ENCODE results near the gene SCUBE2.

SCUBE2 gene

DNA sequence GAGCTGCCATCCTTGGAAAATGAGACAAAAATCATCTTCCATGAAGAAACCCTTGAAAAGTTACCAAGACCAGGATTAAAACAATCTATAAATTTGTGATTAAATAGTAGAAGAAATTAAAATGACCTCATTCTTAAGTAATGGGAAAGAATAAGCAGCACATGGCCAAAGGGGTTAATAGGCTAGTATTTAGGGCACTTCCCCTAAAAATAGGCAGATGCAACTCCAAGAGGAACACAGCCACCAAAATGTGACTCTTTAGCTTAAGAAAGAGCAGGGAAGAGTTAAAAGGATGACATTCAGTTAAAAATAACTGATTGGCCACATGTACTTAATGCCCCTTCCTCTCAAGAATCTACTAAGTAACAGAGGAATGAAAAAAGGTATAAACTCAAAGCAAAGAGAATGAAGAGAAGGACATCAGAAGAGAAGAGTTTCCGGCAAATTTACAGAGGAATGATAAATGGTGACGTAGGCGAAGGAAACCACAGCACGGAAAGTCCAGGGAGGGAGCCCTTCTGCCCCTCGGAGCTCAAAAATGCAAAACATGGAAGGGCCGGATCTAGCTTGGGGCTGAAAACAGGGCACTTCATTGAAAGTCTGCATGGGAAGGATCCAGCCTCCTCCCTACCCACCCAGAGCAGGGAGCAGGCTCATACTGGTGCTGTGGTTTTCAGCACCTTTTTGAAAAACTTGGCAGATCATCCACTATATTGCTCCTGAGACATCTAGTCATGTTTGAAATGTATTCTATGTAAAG, 17.8 kb downstream of the SCUBE2 start:
- no peak for DNase-seq

DNA sequence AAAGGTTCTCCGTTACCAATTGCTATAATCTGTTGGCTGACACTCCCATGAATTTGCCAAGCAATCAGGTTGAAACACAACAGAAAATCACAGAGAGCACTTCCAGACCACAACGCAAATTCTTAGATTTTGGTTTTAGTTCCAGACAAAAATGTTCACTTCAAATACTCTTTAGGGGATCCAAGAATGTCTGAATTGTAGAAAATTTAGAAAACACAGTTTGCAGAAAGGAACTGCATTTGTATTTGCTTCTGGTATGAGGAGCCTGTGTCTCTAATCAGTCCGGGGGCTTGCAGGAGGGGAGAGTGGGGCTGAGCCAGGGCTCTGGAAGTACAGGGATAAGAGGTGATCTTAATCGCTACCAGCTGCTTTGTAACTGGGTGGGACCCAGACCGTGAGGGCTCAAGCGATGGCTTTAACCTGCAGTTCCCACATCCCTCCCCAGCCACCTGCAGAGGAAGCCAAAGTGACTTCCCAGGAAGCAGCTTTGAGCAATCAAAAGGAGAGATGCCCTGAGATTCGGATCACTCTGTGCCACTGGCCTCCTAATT, 18.7 kb downstream of the SCUBE2 start:
- no peak for DNase-seq

DNA sequence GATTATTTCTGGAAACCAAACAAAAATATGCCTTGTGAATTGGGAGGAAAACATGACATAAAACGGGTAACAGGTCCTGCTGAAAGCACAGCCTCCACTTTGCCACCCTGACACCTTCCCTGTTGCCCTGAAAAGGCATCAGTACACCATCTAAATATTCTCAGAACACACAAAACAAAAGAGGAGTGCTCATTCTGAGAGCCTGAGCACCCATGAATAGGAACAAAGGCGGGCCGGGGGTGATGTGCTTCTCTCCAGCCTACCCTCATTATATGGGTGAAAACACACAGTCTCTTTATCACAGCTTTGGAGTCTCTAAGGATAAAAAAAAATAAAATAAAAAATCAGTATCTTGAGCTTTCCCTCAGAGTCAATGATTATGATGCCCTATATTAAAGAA, 19.7 kb downstream of the SCUBE2 start:
- no peak for DNase-seq

DNA sequence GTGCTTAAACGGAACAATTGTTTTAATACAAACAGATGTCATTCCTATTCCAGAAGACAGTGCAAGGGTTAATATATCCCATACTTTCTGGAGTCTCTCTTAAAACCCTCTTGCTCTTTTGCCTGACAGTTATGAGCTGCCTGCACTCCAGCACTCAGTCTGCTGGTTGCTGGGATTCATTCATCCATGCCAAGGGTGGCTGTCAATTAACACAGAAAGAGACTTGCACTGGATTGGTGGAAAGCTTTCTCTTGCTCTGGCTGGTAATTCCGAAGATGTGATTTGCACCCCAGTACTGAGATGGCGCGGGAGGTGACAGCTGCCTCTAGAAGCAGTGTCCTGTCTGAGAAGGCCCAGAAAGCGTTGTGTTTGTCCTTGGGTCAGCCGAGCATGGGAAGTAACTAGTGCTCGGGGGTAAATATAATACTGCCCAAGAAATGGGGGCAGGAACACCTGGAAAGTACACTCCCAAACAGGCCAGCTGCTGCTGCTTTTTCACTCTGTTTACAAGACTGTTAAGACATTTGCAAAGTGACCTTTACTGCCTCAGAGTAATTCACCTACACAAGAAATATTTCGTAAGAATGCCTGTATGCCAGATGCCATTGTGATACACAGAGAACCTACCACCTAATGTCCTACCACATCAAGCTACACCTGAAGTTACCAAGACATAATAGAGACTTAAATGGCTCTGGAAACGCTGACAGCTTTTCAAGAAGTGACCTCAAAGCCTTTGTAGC, 20.5 kb downstream of the SCUBE2 start:
- no peak for DNase-seq

DNA sequence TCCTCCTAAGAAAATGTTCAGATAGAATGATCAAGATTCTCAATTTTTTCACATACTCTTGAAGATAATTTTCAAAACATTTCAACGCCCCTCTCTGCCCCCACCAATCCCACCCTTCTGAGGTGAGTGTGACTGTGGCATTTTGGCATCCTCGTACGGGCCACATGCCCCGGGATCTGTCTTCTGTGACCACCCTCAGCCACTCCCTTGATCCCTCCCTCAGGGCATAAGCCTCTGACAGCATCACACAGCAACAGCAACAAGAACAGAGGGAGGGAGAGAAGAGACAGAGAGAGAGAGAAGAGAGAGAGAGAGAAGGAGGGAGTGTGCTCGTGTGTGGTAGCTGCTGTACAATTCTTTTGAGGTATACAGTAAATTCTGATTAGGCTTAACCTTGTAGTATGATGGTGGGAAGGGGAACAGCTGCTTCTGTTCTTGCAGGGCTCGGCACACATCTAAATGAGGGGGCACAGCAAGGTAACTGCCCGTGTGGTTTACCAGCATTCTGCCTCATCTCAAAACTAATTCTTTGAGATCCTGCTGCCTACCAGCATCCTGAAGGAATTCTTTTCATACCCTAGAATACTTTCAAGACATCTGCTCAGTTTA, 21.4 kb downstream of the SCUBE2 start:
- DNase-seq, result no peak

DNA sequence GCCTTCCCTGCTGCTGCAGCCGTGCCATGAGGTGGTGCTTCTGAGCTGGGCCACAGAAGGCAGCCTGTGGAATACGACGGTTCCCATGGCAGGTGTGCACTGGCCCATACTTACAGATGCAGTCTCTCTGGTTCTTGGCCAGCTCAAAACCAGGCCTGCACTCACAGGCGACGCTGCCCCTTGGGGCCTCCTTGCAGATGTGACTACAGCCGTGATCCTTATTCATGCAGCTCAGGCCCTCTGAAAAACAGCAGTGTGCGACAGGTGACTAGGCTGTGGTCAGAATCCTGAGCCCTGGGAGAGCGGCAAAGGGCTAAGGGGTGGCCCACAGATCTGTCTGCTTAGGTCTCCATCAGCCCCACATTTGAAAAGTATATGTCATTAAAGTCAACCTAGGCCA, 22.1 kb downstream of the SCUBE2 start:
- DNase-seq, result no peak

DNA sequence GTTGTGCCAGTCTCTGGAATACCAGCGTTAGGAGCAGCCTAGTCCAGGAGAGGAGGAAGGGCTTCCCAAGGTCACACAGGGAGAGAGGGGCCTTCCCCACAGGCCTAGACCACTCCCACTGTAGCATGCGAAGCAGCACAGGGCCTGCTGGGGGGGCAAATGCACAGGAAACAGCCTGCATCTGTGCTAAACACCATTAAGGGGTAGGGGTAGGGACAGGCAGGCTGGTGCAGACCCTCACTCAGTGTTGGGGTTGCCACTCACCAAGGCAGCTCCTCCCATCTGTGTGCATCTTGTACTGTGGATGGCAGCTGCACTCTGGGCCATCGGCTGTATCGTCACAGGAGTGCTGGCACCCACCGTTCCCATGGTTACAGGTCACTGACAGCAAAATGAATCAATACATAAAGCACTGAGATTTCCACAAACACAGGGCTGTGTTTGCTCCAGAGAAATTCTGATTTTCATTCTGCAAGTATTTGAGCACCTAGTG, 24.9 kb downstream of the SCUBE2 start:
- no peak for DNase-seq

DNA sequence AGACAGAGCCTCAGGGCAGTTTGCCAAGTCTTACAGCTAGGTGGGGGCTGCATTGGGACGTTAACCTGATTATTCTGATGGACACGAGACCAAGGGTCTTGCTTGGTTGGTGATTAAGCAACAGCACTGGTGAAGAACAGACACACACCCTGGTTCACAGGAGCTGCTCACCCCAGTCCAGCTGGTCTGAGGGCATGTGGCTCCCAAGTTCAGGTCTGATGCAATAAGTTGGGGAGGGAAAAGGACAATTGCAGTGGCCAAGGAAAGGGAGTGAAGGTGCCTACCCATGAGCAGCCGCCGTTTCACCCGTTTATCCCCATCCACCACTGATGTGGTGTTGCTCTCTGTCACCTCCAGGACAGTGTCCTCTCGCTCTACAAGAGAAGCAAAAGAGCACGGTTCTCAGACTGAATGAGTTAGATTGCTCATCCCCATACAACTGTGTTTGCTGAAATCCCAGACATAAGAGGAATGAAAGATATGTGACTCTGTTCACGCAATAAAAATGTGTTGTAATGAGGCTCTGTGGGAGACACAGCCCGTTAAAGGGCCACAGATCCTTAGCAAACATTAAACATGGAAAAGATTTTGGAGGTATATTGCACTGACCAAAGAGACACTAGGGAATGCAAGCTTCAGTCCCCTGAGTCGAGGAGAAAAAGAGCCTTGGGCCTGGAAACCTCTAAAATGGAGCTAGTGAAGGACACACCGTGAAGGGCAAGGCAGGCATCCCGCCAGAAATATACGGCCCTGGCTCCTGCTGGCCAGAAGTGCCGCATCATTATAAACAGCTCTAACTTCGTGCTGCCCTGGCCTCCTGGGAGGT, 25.6 kb downstream of the SCUBE2 start:
- no peak for DNase-seq

DNA sequence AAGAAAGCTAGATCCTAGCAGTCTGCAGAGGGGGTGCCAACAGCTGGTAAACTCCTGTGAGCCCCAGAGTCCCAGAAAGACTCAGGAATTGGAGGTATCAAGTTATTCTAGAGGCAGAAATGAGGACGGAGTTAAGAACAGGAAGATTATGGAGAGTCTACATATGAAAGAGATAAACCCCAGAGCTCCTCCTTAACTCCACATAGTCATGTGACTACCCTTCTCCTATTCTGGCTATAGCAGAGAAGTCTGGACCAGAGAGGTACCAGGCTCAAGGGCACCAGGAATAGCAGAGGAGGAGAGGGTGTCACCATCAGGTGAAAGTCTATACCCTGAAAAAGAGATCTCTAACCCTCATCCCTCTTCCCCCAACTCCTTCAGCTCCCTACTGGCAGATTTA, 29.6 kb downstream of the SCUBE2 start:
- no peak for DNase-seq

DNA sequence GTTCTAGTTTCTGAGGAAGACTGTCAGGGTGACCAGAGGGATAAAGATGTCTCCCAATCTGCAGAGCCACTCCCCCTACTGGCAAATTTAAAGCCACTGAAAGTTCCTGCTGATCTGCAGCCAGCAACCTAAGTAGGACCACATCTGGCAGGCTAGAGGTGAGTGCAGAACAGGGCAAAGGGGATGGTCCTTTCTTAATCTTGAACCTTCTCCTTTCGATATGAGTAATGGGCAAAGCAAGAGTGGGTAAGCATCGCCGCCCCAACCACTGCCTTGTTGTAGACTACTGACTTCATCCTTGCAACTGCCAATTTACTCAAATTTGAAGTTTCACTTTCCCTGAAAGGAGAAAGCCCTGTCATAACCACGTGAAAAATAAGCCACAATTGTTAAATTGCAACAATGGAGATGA, 30.7 kb downstream of the SCUBE2 start:
- no peak for DNase-seq

DNA sequence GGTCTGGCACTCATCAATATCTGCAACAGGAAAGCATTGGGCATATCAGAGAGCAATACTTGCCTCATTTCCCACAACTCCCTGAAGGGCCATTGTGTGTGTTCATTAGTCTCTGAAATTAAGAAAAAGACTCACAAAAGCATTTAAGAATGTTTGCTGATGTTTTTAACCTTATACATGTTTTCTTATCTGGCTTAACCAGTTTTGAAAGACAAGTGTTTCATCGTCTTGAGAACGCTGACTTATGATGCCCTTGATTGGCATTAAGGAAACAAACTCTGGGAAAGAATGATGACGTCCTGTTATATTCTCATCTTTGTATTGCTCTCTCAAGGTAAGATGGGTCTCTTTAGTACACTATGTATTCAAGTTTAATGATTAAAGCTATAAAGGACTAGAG, 32.0 kb downstream of the SCUBE2 start:
- DNase-seq, result no peak

DNA sequence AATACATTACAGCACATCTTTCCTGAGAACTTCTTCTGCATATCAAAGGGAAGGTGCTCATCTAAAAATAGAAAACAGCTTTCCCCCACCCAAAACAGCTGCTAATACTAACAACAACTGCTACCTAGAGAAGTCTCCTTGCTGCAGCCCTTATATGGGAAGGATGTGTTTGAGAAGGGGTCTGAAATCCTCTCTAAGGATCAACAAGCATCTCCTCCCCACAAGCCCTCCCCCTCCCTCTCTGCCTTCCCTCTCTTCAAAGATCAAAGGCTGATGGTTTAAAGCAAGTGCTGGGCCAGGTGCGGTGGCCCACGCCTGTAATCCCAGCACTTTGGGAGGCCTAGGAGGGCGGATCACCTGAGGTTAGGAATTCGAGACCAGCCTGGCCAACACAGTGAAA, 33.5 kb downstream of the SCUBE2 start:
- peak; percentile 5 for DNase-seq

DNA sequence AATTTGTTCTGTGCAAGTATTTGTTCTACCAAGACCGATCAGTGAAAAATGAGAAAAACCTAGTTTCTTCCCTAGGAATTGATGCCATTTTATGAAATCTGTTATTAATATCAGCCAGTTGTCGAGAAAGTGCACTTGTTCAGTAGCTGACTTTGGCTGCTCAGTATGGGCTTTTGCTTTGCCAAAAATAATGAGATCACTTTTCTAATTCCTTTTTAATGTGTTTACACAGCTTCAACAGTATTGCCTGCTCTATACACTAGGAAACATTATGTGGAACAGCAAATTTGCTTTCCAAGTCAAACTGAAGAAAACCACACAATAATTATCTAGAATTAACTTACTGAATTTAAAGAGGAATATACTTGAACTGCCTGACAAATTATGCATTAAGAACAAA, 34.4 kb downstream of the SCUBE2 start:
- no peak for DNase-seq

DNA sequence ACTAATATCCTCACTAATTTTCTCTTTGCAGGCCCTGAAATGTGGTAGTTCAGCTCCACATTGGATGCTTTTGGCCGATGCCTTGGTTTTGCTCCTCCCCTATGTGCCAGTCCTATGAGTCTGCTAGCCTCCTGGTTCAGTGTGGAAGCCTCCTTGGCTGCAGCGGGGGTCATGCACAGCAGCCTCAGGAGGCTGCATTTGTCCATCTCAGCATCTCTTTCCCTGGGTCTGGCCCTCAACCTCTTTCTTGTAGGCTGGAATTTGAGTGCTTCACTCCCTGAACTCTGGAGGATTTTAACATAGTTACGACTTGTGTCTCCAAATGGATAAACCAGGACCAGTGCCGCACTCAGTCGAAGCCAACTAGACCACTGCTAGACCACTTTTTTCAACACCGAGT, 34.9 kb downstream of the SCUBE2 start:
- no peak for DNase-seq

DNA sequence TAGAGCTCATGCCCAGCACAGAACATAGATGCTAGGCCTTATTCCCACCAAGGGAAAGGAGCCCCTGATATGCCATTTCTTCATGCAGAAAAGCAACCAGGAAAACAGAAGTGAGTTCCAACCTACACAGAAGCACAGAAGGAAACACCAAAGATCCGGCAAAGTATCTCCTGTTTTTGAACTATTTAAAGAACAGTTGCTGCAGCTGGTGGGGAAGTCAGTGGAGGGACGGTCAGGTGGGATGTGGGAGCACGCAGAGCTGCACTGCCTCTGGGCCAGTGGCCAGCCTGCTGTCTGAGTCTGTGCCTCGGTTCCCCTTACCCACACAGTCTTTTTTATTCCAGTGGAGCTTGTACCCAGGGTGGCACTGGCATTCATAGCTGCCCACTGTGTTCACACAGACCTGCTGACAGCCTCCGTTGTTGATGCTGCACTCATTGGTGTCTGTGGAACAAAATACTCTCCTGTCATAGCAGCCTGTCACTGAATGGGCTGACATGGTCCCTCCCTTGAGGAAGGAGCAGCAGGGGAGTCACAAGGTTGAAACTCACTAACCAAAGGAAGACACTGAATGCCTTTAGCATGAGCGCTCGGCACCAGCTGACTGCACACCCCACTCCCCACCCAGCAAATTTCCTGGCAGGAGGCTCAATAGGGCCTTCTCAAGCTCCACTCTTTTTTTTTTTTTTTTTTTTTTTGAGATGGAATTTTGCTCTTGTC, 37.9 kb downstream of the SCUBE2 start:
- DNase-seq, result no peak

DNA sequence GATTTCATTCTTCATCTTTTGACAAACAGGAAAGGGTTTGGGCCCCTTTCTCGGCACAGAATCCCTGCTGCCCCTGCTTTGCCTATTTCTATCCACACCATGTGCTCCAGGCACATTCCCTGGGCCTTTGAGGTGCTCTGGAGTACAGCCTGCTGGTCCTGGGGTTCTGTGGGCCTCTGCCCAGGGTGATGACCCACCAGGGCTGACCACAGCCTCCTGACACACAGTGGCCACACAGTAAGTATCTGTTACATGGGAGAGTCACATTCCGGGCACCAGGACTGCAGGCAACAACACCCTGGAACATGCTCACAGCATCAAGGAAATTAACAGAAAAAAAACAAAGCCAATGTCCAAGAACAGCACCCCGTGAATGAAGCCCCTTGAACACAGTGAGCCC, 39.1 kb downstream of the SCUBE2 start:
- no peak for DNase-seq

DNA sequence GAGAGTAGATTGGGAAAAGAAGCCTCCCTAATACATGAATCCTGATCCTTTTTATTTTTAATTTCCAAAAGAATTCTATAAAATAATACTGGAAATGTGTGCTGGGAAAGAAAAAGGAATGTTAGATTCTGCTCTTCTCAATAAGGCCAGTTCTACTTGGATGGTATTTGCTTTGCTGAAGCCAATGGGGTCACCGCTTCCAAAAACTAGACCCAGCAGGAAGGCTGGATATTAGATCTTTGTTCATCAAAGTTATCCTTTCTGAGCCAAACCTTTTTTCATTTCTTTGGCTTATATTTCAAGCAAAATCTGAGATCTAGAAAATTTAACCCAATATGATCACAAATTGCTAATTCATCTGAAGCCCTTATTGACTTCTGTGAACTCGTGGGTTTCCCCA, 41.4 kb downstream of the SCUBE2 start:
- no peak for DNase-seq

DNA sequence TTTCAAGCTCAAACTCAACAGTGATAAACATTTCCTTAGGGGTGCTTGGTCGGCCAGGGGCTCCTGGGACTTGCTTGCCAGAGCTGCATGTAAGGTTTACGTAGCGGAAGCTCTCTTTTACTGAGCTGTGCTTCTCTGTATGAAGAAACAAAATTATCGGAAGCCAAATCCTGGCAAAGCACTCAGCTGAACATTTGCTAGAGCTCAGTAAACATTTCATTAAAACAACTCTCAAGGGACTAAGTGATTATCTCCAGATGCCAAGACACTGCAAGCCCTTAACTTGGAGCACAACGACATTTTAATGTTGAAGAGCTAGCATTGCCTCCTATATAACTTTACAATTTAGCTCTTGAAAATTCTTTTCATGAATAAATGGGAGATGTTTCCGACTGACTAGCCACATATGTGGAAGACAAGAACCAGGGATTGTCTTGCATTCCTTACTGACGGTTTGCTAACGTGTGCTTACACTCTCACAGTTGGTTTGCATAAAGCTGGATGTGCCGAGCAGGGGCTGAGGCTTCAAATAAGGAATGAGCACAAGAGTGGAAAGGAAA, 43.4 kb downstream of the SCUBE2 start:
- DNase-seq, result peak; percentile 56

DNA sequence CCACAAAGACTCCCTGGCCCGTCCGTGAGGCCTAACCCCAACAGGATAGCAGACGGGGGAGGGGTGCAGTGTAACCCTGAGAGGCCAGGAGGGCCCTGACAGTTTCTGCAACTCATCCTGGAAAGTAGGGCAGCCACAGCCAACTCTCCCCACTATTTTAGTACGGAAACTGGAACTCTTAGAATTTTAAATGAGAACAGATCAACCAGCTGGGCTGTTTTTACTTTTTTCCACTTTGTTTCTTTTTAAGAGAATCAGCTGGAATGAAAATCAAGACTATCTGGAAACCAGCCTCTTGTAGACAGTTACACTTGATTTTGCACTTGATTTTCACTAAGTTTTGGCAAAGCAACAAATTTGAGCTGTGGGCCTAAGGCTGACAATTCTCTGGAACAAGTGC, 44.9 kb downstream of the SCUBE2 start:
- DNase-seq, result no peak

DNA sequence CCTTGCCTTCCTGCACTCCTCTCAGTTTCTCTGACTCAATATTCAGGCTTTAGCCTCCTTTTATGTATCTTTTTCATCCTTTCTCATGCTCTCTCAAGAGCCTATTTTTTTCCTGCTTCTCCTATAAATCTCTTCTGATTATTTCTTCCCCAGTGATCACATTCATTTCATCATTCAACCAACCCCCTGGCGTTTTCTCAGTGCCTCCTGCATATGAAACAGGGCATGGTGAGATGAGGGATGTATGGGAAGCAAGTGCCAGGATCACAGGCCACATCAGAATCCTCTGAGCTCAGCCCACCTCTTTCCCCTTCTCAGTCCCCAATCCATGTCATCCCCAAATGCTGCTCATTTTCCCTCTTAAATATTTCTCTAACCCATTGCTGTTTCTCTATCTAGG, 48.9 kb downstream of the SCUBE2 start:
- DNase-seq, result no peak

DNA sequence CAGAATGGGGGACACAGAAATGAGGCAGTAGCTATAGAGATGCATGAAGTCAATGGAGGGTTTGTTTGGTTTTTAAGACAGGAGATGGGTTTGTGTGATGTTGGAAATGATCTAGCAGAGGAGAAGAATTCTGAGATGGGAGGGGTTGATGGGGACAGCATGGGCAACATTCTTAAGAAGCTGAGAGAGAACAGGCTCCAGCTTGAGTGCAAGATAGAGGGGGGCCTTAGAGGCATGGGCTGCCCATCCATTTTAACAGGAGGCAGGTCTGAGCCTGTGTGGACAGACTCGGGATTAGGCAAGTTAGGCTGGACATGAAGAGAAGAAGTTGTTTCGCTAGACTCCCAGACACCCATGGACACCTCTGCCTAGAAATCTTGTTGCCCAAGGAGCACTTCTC, 49.7 kb downstream of the SCUBE2 start:
- DNase-seq, result no peak

DNA sequence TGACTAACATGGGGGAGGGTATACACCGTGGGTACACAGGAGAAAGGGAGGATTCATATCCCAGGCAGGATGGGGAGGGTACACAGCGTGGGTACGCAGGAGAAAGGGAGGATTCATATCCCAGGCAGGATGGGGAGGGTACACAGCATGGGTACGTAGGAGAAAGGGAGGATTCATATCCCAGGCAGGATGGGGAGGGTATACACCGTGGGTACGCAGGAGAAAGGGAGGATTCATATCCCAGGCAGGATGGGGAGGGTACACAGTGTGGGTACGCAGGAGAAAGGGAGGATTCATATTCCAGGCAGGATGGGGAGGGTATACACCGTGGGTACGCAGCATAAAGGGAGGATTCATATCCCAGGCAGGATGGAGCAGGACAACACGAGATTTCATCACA, 51.0 kb downstream of the SCUBE2 start:
- no peak for DNase-seq

All from NCI-H524 treated with DMSO at 0.1 percent for 48 hours (cell line).